SK-N-SH (cell line): ENCODE data around the gene C1QTNF4. TPM values are rescaled to one million over a fixed set of nuclear protein-coding genes. Genes with fewer than 3 reads are reported as not detected.

Source experiments
- CTCF ChIA-PET: fragments of 300-600, 350-600 bp; formaldehyde crosslinking; extraction: SDS; loops from one replicate; lab custom pipeline; 2021; lab: Yijun Ruan, JAX
- POLR2A ChIA-PET: fragments of 350-600 bp; sonication (Branson Sonifier 250); formaldehyde crosslinking; extraction: SDS; loops from one replicate; lab custom pipeline; 2020; ENCODE audit warnings: antibody characterized with exemption, inconsistent platforms; lab: Yijun Ruan, JAX
- DNase-seq: peaks from one replicate; pipeline ENCODE4 v3.0.0; 2012
- H2AFZ ChIP-seq: fragments of 200-600 bp; sonication (generic); 2 replicates; pipeline ENCODE4 v1.8.1; 2016; ENCODE audit warnings: antibody characterized with exemption, mild to moderate bottlenecking, low read depth
- H3F3A ChIP-seq: fragments of 200-600 bp; sonication (generic); replicated peaks from 2 replicates; pipeline ENCODE3; 2016; ENCODE audit warnings: antibody characterized with exemption, mild to moderate bottlenecking; ENCODE audit not compliant: insufficient read depth
- H3K27ac ChIP-seq, 2 experiments: fragments of 200-500 bp in 1 of 2; fragments of 200-600 bp in 1 of 2; sonication (Bioruptor generic) in 1 of 2; sonication (generic), shearing (Covaris generic) in 1 of 2; 2 replicates each; pipeline versions ENCODE4 v1.5.1 to v1.6.1; 2014 to 2016; ENCODE audit warnings: low read depth in 2 of 2, inconsistent platforms in 1 of 2, low read length in 1 of 2, mild to moderate bottlenecking in 1 of 2, mixed read lengths in 1 of 2
- H3K27me3 ChIP-seq: fragments of 200-600 bp; sonication (generic), shearing (Covaris generic); 2 replicates; pipeline ENCODE4 v1.6.1; 2016; ENCODE audit warnings: mixed run types; ENCODE audit not compliant: insufficient read depth
- H3K36me3 ChIP-seq, 2 experiments: fragments of 200-500 bp in 1 of 2; fragments of 200-600 bp in 1 of 2; sonication (Bioruptor generic) in 1 of 2; sonication (generic) in 1 of 2; replicated peaks in 1 of 2; 2 replicates each; pipeline versions ENCODE3 to v1.5.1; 2014 to 2016; ENCODE audit warnings: low read length in 1 of 2, mild to moderate bottlenecking in 1 of 2; ENCODE audit not compliant: insufficient read depth in 2 of 2, control insufficient read depth in 1 of 2
- H3K4me1 ChIP-seq, 2 experiments: fragments of 200-500 bp in 1 of 2; fragments of 200-600 bp in 1 of 2; sonication (Bioruptor generic) in 1 of 2; sonication (generic), shearing (Covaris generic) in 1 of 2; 2 replicates each; pipeline versions ENCODE4 v1.5.1 to v1.6.1; 2014 to 2016; ENCODE audit warnings: low read depth in 1 of 2, low read length in 1 of 2, mixed run types in 1 of 2; ENCODE audit not compliant: insufficient read depth in 2 of 2, control insufficient read depth in 1 of 2
- H3K4me2 ChIP-seq: fragments of 200-600 bp; sonication (generic), shearing (Covaris generic); 2 replicates; pipeline ENCODE4 v1.6.1; 2017; ENCODE audit warnings: mixed run types
- H3K4me3 ChIP-seq, 2 experiments: fragments of 200-500 bp in 1 of 2; fragments of 200-600 bp in 1 of 2; sonication (Bioruptor generic) in 1 of 2; sonication (generic), shearing (Covaris generic) in 1 of 2; 2 replicates each; pipeline versions ENCODE4 v1.5.1 to v1.8.1; 2014 to 2016; ENCODE audit warnings: low read depth in 2 of 2, inconsistent platforms in 1 of 2, low read length in 1 of 2, mild to moderate bottlenecking in 1 of 2, mixed read lengths in 1 of 2, moderate library complexity in 1 of 2
- H3K79me2 ChIP-seq: fragments of 200-600 bp; sonication (generic); 2 replicates; pipeline ENCODE4 v1.8.1; 2017; ENCODE audit warnings: mild to moderate bottlenecking; ENCODE audit not compliant: insufficient read depth
- H3K9ac ChIP-seq: fragments of 200-600 bp; sonication (generic); 2 replicates; pipeline ENCODE4 v1.6.1; 2017; ENCODE audit warnings: mixed run types
- H3K9me2 ChIP-seq: fragments of 200-600 bp; sonication (generic); 2 replicates; pipeline ENCODE4 v1.6.1; 2017; ENCODE audit warnings: mixed run types
- H3K9me3 ChIP-seq: fragments of 200-600 bp; sonication (generic); 2 replicates; pipeline ENCODE4 v1.6.1; 2017; ENCODE audit warnings: mixed run types, mild to moderate bottlenecking, moderate library complexity
- H4K20me1 ChIP-seq: fragments of 200-600 bp; sonication (generic); 2 replicates; pipeline ENCODE4 v1.6.1; 2017; ENCODE audit warnings: mild to moderate bottlenecking, mixed run types; ENCODE audit not compliant: insufficient read depth
- CHD2 ChIP-seq: fragments of 150-350 bp; IDR thresholded peaks from 2 replicates; pipeline ENCODE4 v1.6.1; 2018; ENCODE audit warnings: low read length; ENCODE audit not compliant: partially characterized antibody
- ELF1 ChIP-seq: IDR thresholded peaks from 2 replicates; pipeline ENCODE4 v1.4.0; 2012
- EP300 ChIP-seq, 2 experiments: IDR thresholded peaks; 2 replicates each; pipeline versions ENCODE4 v1.4.0 to v1.6.1; 2012; ENCODE audit warnings: borderline replicate concordance in 1 of 2, low read depth in 1 of 2, low read length in 1 of 2
- EZH2phosphoT487 ChIP-seq: fragments of 200-600 bp; sonication (generic); IDR thresholded peaks from 2 replicates; pipeline ENCODE4 v1.6.1; 2017; ENCODE audit warnings: low read depth, mixed run types, mild to moderate bottlenecking, antibody characterized with exemption, moderate library complexity, borderline replicate concordance
- FOSL2 ChIP-seq: IDR thresholded peaks from 2 replicates; pipeline ENCODE4 v1.4.0; 2012; ENCODE audit warnings: low read depth, mild to moderate bottlenecking, moderate library complexity, borderline replicate concordance
- FOXJ3 ChIP-seq: sonication (generic); formaldehyde crosslinking; IDR thresholded peaks from 2 replicates; pipeline ENCODE4 v1.5.1; 2020; ENCODE audit warnings: mild to moderate bottlenecking, missing genetic modification reagents
- FOXM1 ChIP-seq: IDR thresholded peaks from 2 replicates; pipeline ENCODE4 v1.4.0; 2012; ENCODE audit warnings: low read depth, mild to moderate bottlenecking
- GABPA ChIP-seq: IDR thresholded peaks from 2 replicates; pipeline ENCODE4 v1.4.0; 2012; ENCODE audit warnings: low read depth, mild to moderate bottlenecking
- JUND ChIP-seq: IDR thresholded peaks from 2 replicates; pipeline ENCODE4 v1.4.0; 2012
- MEF2A ChIP-seq: IDR thresholded peaks from 2 replicates; pipeline ENCODE4 v1.4.0; 2012; ENCODE audit warnings: low read depth, borderline replicate concordance
- MXI1 ChIP-seq: IDR thresholded peaks from 2 replicates; pipeline ENCODE4 v1.6.1; 2012; ENCODE audit warnings: mild to moderate bottlenecking, low read depth, low read length, improper control_type of control experiment
- NFIC ChIP-seq: IDR thresholded peaks from 2 replicates; pipeline ENCODE4 v1.4.0; 2012; ENCODE audit warnings: borderline replicate concordance
- NRF1 ChIP-seq: IDR thresholded peaks from 2 replicates; pipeline ENCODE4 v1.6.1; 2012; ENCODE audit warnings: low read depth, mild to moderate bottlenecking, low read length
- RCOR1 ChIP-seq: fragments of 150-350 bp; IDR thresholded peaks from 2 replicates; pipeline ENCODE4 v1.6.1; 2017; ENCODE audit warnings: antibody characterized with exemption, low read length
- RFX5 ChIP-seq: IDR thresholded peaks from 2 replicates; pipeline ENCODE4 v1.6.1; 2012; ENCODE audit warnings: mild to moderate bottlenecking, improper control_type of control experiment, low read length
- RXRA ChIP-seq: IDR thresholded peaks from 2 replicates; pipeline ENCODE4 v1.4.0; 2012; ENCODE audit warnings: low read depth, mild to moderate bottlenecking, borderline replicate concordance
- SIN3A ChIP-seq: IDR thresholded peaks from 2 replicates; pipeline ENCODE4 v1.6.1; 2012; ENCODE audit warnings: low read depth, mild to moderate bottlenecking, low read length, moderate library complexity, borderline replicate concordance
- TCF12 ChIP-seq: IDR thresholded peaks from 2 replicates; pipeline ENCODE4 v1.4.0; 2012
- WGBS: methylation state at CpG from one replicate; pipeline ENCODE4 v1.1.6; 2017; ENCODE audit warnings: low lambda C conversion rate; 5-methylcytosine and 5-hydroxymethylcytosine counted together
- polyA plus RNA-seq, 3 experiments: library from polyadenylated mRNA; depleted of rRNA; stranded (reverse); fragments of >200 nt; gene quantifications; 2 replicates each; pipeline ENCODE4 v1.2.3, GENCODE V29; 2012
- TF ChIP-seq, protein P1 (sequence below): IDR thresholded peaks from 2 replicates; pipeline ENCODE4; 2012
- TF ChIP-seq, protein P2 (sequence below): IDR thresholded peaks from 2 replicates; pipeline ENCODE4 v1.6.1; 2012; ENCODE audit warnings: mild to moderate bottlenecking, low read depth, low read length, moderate library complexity
- TF ChIP-seq, protein P3 (sequence below): IDR thresholded peaks from 2 replicates; pipeline ENCODE4 v1.4.0; 2012; ENCODE audit warnings: low read depth, borderline replicate concordance

C1QTNF4 gene
- polyA plus RNA-seq, 1 of the 3 experiments (the other 2 are of a cell fraction): 0.08 TPM

DNA sequence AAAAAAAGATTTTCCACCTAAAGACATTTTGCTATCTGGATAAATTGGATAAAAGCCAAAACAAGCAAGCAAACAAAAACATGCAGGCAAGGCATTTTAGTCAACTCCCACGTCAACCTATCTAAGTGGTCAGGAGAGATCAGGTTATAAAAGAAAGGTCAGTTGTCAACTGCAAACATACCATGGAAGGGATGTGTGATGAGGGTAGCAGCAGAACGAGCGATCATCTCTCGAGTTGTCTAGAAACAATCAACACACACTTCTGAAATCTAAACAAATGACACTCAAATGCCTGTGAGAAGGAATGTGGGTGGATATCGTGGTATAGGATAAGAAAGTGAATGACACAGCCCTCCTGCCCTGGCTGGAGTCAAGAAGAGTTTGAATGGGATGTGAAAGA, 37.3 kb upstream of the C1QTNF4 start (continued):
- TF ChIP-seq RXRA (no peak), RFX5 (no peak), FOXJ3 (no peak), EP300 (IDR thresholded peaks at IDR 0.05; ENCODE audit: borderline replicate concordance in 1 of 2, low read depth in 1 of 2, low read length in 1 of 2) (no peak), JUND (no peak), EZH2phosphoT487 (no peak), RCOR1 (no peak), CHD2 (no peak), TCF12 (no peak), MXI1 (no peak), FOXM1 (no peak)
- TF ChIP-seq, protein P1, sequence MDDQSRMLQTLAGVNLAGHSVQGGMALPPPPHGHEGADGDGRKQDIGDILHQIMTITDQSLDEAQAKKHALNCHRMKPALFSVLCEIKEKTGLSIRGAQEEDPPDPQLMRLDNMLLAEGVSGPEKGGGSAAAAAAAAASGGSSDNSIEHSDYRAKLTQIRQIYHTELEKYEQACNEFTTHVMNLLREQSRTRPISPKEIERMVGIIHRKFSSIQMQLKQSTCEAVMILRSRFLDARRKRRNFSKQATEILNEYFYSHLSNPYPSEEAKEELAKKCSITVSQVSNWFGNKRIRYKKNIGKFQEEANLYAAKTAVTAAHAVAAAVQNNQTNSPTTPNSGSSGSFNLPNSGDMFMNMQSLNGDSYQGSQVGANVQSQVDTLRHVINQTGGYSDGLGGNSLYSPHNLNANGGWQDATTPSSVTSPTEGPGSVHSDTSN: no peak
- TF ChIP-seq, all 33 proteins: peak for 0

DNA sequence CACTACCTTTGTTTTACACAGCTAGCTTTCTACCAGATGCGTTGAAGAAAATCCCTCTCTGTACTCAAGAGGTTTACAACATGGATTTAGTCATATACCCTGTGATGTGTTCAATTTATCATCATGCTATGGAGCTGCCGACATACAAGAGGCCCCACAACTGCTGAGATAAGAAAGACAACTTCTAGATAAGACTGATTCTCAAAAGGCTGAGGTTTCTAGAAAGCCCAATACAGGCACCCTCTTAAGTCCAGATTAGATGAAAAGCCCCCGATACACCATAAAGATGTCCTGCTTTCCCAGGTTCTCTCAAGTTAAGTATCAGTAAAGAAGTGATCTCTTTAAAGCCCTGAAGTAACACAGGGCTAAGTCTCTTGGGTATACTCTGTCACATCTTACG, 33.8 kb upstream of the C1QTNF4 start:
- Histone ChIP-seq H4K20me1 (no peaks in the 10 kb centered on the region), H3F3A (peaks cover 7% of the 10 kb centered on the region), H3K4me2 (no peak overlapping the region), H3K79me2 (no peaks in the 10 kb centered on the region), H3K9me2 (no peaks in the 10 kb centered on the region), H3K27me3 (no peaks in the 10 kb centered on the region), H3K4me3 (no peak overlapping the region), H2AFZ (no peak overlapping the region), H3K9ac (no peak overlapping the region), H3K27ac (no peak overlapping the region), H3K4me1 (no peaks in the 10 kb centered on the region), H3K36me3 (peaks cover 54 to 78% of the 10 kb centered on the region in 2 experiments), H3K9me3 (no peaks in the 10 kb centered on the region)
- 97% methylated on average over 4 of the region's 4 CpGs for WGBS
- ChIA-PET CTCF (interaction anchor here (3.2 kb wide), 1 partner anchor 11 kb away, joined by 9 read pairs; no protein-coding TSS in a partner anchor), POLR2A (no interaction called here)
- DNase-seq: no peak
- no peak for TF ChIP-seq GABPA

DNA sequence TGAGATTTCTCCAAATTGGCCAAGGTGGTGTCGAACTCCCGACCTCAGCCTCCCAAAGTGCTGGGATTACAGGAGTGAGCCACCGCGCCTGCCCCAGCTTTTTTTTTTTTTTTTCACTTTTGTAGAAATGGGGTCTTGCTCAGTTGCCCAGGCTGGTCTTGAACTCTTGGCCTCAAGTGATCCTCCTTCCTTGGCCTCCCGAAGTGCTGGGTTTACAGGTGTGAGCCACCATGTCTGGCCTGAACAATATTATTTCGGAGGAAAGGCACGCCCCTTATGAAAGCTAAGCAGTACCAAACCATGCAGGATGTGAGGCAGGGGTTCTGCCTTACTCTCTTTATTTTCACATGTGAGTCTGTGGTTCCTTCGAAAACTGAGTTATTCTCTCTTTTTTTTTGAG, 32.0 kb upstream of the C1QTNF4 start:
- ChIA-PET CTCF (interaction anchor here (1.3 kb wide), 1 partner anchor 483 kb away, joined by 3 read pairs; no protein-coding TSS in a partner anchor), POLR2A (no interaction called here)
- H4K20me1 ChIP-seq: no peaks in the 10 kb centered on the region
- 87% methylated on average over 8 of the region's 8 CpGs for WGBS
- no peak for DNase-seq
- no peak overlapping the region for H3K4me2 ChIP-seq
- peaks cover under 1% of the 10 kb centered on the region for H3F3A ChIP-seq
- H3K27me3 ChIP-seq: no peaks in the 10 kb centered on the region
- H3K4me1 ChIP-seq: no peaks in the 10 kb centered on the region
- H3K9me3 ChIP-seq: no peaks in the 10 kb centered on the region
- H2AFZ ChIP-seq: no peak overlapping the region
- no peaks in the 10 kb centered on the region for H3K79me2 ChIP-seq
- H3K36me3 ChIP-seq: peaks cover 59 to 81% of the 10 kb centered on the region in 2 experiments
- H3K9me2 ChIP-seq: no peaks in the 10 kb centered on the region
- no peak overlapping the region for H3K27ac ChIP-seq
- H3K9ac ChIP-seq: no peak overlapping the region
- no peak overlapping the region for H3K4me3 ChIP-seq
- no peak for TF ChIP-seq MEF2A
- TF ChIP-seq CHD2: no peak
- no peak for TF ChIP-seq NFIC
- TF ChIP-seq SIN3A: no peak
- TF ChIP-seq, protein P2, sequence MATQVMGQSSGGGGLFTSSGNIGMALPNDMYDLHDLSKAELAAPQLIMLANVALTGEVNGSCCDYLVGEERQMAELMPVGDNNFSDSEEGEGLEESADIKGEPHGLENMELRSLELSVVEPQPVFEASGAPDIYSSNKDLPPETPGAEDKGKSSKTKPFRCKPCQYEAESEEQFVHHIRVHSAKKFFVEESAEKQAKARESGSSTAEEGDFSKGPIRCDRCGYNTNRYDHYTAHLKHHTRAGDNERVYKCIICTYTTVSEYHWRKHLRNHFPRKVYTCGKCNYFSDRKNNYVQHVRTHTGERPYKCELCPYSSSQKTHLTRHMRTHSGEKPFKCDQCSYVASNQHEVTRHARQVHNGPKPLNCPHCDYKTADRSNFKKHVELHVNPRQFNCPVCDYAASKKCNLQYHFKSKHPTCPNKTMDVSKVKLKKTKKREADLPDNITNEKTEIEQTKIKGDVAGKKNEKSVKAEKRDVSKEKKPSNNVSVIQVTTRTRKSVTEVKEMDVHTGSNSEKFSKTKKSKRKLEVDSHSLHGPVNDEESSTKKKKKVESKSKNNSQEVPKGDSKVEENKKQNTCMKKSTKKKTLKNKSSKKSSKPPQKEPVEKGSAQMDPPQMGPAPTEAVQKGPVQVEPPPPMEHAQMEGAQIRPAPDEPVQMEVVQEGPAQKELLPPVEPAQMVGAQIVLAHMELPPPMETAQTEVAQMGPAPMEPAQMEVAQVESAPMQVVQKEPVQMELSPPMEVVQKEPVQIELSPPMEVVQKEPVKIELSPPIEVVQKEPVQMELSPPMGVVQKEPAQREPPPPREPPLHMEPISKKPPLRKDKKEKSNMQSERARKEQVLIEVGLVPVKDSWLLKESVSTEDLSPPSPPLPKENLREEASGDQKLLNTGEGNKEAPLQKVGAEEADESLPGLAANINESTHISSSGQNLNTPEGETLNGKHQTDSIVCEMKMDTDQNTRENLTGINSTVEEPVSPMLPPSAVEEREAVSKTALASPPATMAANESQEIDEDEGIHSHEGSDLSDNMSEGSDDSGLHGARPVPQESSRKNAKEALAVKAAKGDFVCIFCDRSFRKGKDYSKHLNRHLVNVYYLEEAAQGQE: no peak
- TF ChIP-seq, protein P3, sequence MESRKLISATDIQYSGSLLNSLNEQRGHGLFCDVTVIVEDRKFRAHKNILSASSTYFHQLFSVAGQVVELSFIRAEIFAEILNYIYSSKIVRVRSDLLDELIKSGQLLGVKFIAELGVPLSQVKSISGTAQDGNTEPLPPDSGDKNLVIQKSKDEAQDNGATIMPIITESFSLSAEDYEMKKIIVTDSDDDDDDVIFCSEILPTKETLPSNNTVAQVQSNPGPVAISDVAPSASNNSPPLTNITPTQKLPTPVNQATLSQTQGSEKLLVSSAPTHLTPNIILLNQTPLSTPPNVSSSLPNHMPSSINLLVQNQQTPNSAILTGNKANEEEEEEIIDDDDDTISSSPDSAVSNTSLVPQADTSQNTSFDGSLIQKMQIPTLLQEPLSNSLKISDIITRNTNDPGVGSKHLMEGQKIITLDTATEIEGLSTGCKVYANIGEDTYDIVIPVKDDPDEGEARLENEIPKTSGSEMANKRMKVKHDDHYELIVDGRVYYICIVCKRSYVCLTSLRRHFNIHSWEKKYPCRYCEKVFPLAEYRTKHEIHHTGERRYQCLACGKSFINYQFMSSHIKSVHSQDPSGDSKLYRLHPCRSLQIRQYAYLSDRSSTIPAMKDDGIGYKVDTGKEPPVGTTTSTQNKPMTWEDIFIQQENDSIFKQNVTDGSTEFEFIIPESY: no peak
- TF ChIP-seq FOSL2: no peak
- TF ChIP-seq FOXJ3: no peak
- no peak for TF ChIP-seq FOXM1
- no peak for TF ChIP-seq RXRA
- TF ChIP-seq ELF1: no peak
- no peak for TF ChIP-seq NRF1
- no peak for TF ChIP-seq JUND
